Endothelial cell of umbilical vein (primary cell): ENCODE results near the gene GRM4. TPM values are rescaled to one million over a fixed set of nuclear protein-coding genes. Genes with fewer than 3 reads are reported as not detected.

ENCODE experiments used
- BruUV-seq: library from RNA; stranded (reverse); fragments of 400-500 nt; replicated peaks from 2 replicates; lab custom pipeline; 2021; lab: Mats Ljungman, UMichigan
- CTCF ChIA-PET: fragments of 300-600, 350-600 bp; sonication (Branson Sonifier 250); formaldehyde crosslinking; loops from one replicate; lab custom pipeline; 2021; ENCODE audit warnings: antibody characterized with exemption, inconsistent platforms; lab: Charles Lee
- POLR2A ChIA-PET: fragments of 300-600, 350-600 bp; sonication (Branson Sonifier 250); formaldehyde crosslinking; loops from one replicate; lab custom pipeline; 2021; ENCODE audit warnings: antibody characterized with exemption, inconsistent platforms; lab: Charles Lee
- DNase-seq: peaks from one replicate; pipeline ENCODE4 v3.0.0-alpha.2; 2011; ENCODE audit warnings: low read depth, low spot score
- FAIRE-seq: peaks from 2 replicates; lab custom pipeline; 2011; peaks lifted over from hg19 to GRCh38; lab: Jason Lieb, UNC
- H2AFZ ChIP-seq: 2 replicates; pipeline ENCODE4 v1.6.0; 2012; ENCODE audit warnings: low read depth, low read length, control low read depth, inconsistent platforms
- H3K27ac ChIP-seq: 2 replicates; pipeline ENCODE4 v1.5.1; 2011; ENCODE audit warnings: low read depth, mild to moderate bottlenecking, control low read depth, low read length, moderate library complexity; ENCODE audit not compliant: insufficient read depth
- H3K27me3 ChIP-seq, 2 experiments: 2 replicates each; pipeline versions ENCODE4 v1.6.0 to v1.6.1; 2011; ENCODE audit warnings: low read length in 2 of 2, mixed read lengths in 1 of 2; ENCODE audit not compliant: control insufficient read depth in 2 of 2, insufficient read depth in 2 of 2
- H3K36me3 ChIP-seq, 2 experiments: 2 replicates in 1 of 2; 3 replicates in 1 of 2; pipeline ENCODE4 v1.5.1; 2011; ENCODE audit warnings: low read length in 2 of 2, mild to moderate bottlenecking in 1 of 2, moderate library complexity in 1 of 2; ENCODE audit not compliant: control insufficient read depth in 2 of 2, insufficient read depth in 2 of 2; ENCODE audit errors: extremely low read depth in 1 of 2
- H3K4me1 ChIP-seq: 3 replicates; pipeline ENCODE4 v1.5.1; 2011; ENCODE audit warnings: mild to moderate bottlenecking, low read length; ENCODE audit not compliant: control insufficient read depth, insufficient read depth; ENCODE audit errors: extremely low read depth
- H3K4me2 ChIP-seq: 2 replicates; pipeline ENCODE4 v1.6.1; 2011; ENCODE audit warnings: low read length, control low read depth, mixed read lengths; ENCODE audit not compliant: insufficient read depth
- H3K4me3 ChIP-seq, 3 experiments: fragments of 200-600 bp in 1 of 3; sonication (generic), shearing (Covaris generic) in 1 of 3; replicated peaks in 1 of 3; 2 replicates each; pipeline ENCODE4 v1.5.1; 2011 to 2016; ENCODE audit warnings: control low read depth in 3 of 3, low read length in 3 of 3, mild to moderate bottlenecking in 2 of 3, inconsistent platforms in 1 of 3, low read depth in 1 of 3, moderate library complexity in 1 of 3; ENCODE audit not compliant: insufficient read depth in 1 of 3
- H3K79me2 ChIP-seq: 2 replicates; pipeline ENCODE4 v1.6.0; 2012; ENCODE audit warnings: low read length, inconsistent platforms; ENCODE audit not compliant: control insufficient read depth, insufficient read depth
- H3K9ac ChIP-seq: replicated peaks from 2 replicates; pipeline ENCODE3; 2011; ENCODE audit warnings: low read length, control low read depth; ENCODE audit not compliant: insufficient read depth; ENCODE audit errors: extremely low read depth
- H3K9me1 ChIP-seq: replicated peaks from 3 replicates; pipeline ENCODE4 v1.6.0; 2011; ENCODE audit warnings: mild to moderate bottlenecking, low read length; ENCODE audit not compliant: control insufficient read depth, insufficient read depth; ENCODE audit errors: extremely low read depth
- H3K9me3 ChIP-seq: replicated peaks from 2 replicates; pipeline ENCODE4 v1.5.1; 2012; ENCODE audit warnings: low read length, inconsistent platforms; ENCODE audit not compliant: control insufficient read depth, insufficient read depth
- H4K20me1 ChIP-seq: replicated peaks from 2 replicates; pipeline ENCODE3; 2011; ENCODE audit warnings: mild to moderate bottlenecking, low read length; ENCODE audit not compliant: control insufficient read depth, insufficient read depth; ENCODE audit errors: extremely low read depth
- CTCF ChIP-seq, 2 donors: IDR thresholded peaks; 1 replicate in 1 of 2; 2 replicates in 1 of 2; pipeline ENCODE4 v1.5.1; 2011; ENCODE audit warnings: low read length in 2 of 2, mild to moderate bottlenecking in 2 of 2, moderate library complexity in 2 of 2, control low read depth in 1 of 2, inconsistent platforms in 1 of 2, low read depth in 1 of 2; ENCODE audit not compliant: insufficient read depth in 1 of 2; ENCODE audit errors: extremely low read depth in 1 of 2
- EZH2 ChIP-seq: IDR thresholded peaks from 2 replicates; pipeline ENCODE4 v1.6.1; 2012; ENCODE audit warnings: borderline replicate concordance, low read depth, mild to moderate bottlenecking, moderate library complexity, low read length, inconsistent platforms; ENCODE audit not compliant: severe bottlenecking
- FOS ChIP-seq: IDR thresholded peaks from 2 replicates; pipeline ENCODE4 v1.6.1; 2011; ENCODE audit warnings: mild to moderate bottlenecking, low read length, moderate library complexity, borderline replicate concordance; ENCODE audit not compliant: insufficient read depth
- GATA2 ChIP-seq: IDR thresholded peaks from 2 replicates; pipeline ENCODE4 v1.7.0; 2011; ENCODE audit warnings: low read depth, mild to moderate bottlenecking, moderate library complexity, mixed read lengths, low read length; ENCODE audit not compliant: insufficient read length, insufficient read depth
- JUN ChIP-seq: IDR thresholded peaks from 2 replicates; pipeline ENCODE4 v1.6.1; 2011; ENCODE audit warnings: borderline replicate concordance, low read depth; ENCODE audit not compliant: insufficient read length, insufficient read depth
- MAX ChIP-seq: IDR thresholded peaks from 2 replicates; pipeline ENCODE4 v1.6.1; 2011; ENCODE audit not compliant: insufficient read depth, insufficient read length
- MYC ChIP-seq: IDR thresholded peaks from one replicate; pipeline ENCODE4 v1.6.1; 2011; ENCODE audit warnings: mild to moderate bottlenecking, low read depth, low read length
- POLR2A ChIP-seq: IDR thresholded peaks from 2 replicates; pipeline ENCODE4 v1.6.1; 2012; ENCODE audit warnings: low read depth, mild to moderate bottlenecking, control low read depth, low read length
- POLR2AphosphoS5 ChIP-seq: IDR thresholded peaks from 2 replicates; pipeline ENCODE4 v1.6.1; 2012; ENCODE audit warnings: low read depth, mild to moderate bottlenecking, control low read depth, low read length, moderate library complexity; ENCODE audit not compliant: insufficient read depth
- dilution Hi-C: fragments of 300-500 bp; cut with MboI; formaldehyde crosslinking; loops from one replicate; pipeline ENCODE4 v1.15.0; 2019; ENCODE audit warnings: low sequenced_read_pairs; ENCODE audit not compliant: extremely low pct_ligation_motif_present
- intact Hi-C: fragments of 100-400 bp; cut with micrococcal nuclease; formaldehyde crosslinking; loops from one replicate; pipeline ENCODE4 v1.10.0; 2022
- polyA plus RNA-seq, 4 experiments: library from polyadenylated mRNA; depleted of rRNA in 3 of 4; stranded (reverse) in 3 of 4; unstranded in 1 of 4; fragments of >200 nt; gene quantifications; 2 replicates each; pipeline versions ENCODE4 v1.2.1 to v1.2.3, GENCODE V29; 2011 to 2012; ENCODE audit warnings: missing spikeins in 1 of 4
- total RNA-seq: library from RNA; stranded (reverse); gene quantifications from 2 replicates; pipeline ENCODE4 v1.2.3, GENCODE V29; 2021

Gene GRM4
- total and polyA plus RNA-seq, 2 donors (not counting 3 experiments of a cell fraction or from before 2014, with no cell fraction given): 0.03 TPM; not detected in 1

GRCh38 chr6:34053721-34054120 lies 92.2 kb downstream of the GRM4 start:
- no peak for TF ChIP-seq CTCF (IDR thresholded peaks at IDR 0.05; ENCODE audit: extremely low read depth in 1 of 2, insufficient read depth in 1 of 2, low read depth in 1 of 2, low read length in 2 of 2)
- TF ChIP-seq POLR2AphosphoS5: no peak
- TF ChIP-seq GATA2: no peak
- TF ChIP-seq FOS: no peak
- no peak for TF ChIP-seq JUN
- TF ChIP-seq MAX: no peak
- no peak for TF ChIP-seq POLR2A
- TF ChIP-seq MYC: no peak
- no peak for TF ChIP-seq EZH2
- Histone ChIP-seq H3K9ac (no peak overlapping the region), H2AFZ (no peak overlapping the region), H3K4me1 (no peaks in the 10 kb centered on the region), H3K4me3 (no peak overlapping the region), H3K27ac (no peak overlapping the region), H3K4me2 (no peak overlapping the region), H3K9me1 (no peaks in the 10 kb centered on the region), H3K79me2 (no peaks in the 10 kb centered on the region), H3K36me3 (no peaks in the 10 kb centered on the region), H4K20me1 (no peaks in the 10 kb centered on the region), H3K9me3 (no peaks in the 10 kb centered on the region), H3K27me3 (peaks cover 1 to 3% of the 10 kb centered on the region in 2 experiments)
- dilution Hi-C loops: no loop called here
- ChIA-PET CTCF (interaction anchor here (0.6 to 4.4 kb wide), 9 partner anchors 11 to 346 kb away, joined by 3 to 245 read pairs (median 10); no protein-coding TSS in a partner anchor), POLR2A (no interaction called here)
- BruUV-seq: no TSS peak
- DNase-seq (no peak), FAIRE-seq (no peak)
- intact Hi-C loops: no loop called here
